HFF-Myc (cell line): ENCODE measurements around the gene ARID5A.
A peak's percentile ranks its signal among the peaks of the same experiment; 100 is the strongest.

ENCODE experiments used
- DNase-seq: peaks from one replicate; pipeline ENCODE4 v3.0.0-alpha.2; 2011; ENCODE audit warnings: low read depth; ENCODE audit errors: extremely low read depth
- H3K4me3 ChIP-seq: replicated peaks from 2 replicates; pipeline ENCODE4 v1.5.1; 2011; ENCODE audit warnings: low read depth, mild to moderate bottlenecking, control low read depth, low read length
- CTCF ChIP-seq: IDR thresholded peaks from 2 replicates; pipeline ENCODE4 v1.5.1; 2012; ENCODE audit warnings: mild to moderate bottlenecking, low read depth, low read length, control low read depth; ENCODE audit errors: missing control alignments

The ARID5A gene

GRCh38 chr2:96536445-96537065, at the start of gene ARID5A:
Gene ARID5A (plus strand): TSS chr2:96536752. CDS start chr2:96536827, 75 bp downstream.
- no peak for DNase-seq
- H3K4me3 ChIP-seq = peak within 1 kb of the TSS; percentile 76
- peak; percentile 19 for TF ChIP-seq CTCF

GRCh38 chr2:96489261-96489660, 47.3 kb upstream of the ARID5A start:
- no peak for TF ChIP-seq CTCF
- H3K4me3 ChIP-seq = no peak overlapping the region
- no peak for DNase-seq

GRCh38 chr2:96489663-96490062, 46.9 kb upstream of the ARID5A start:
- DNase-seq = no peak
- H3K4me3 ChIP-seq = no peak overlapping the region
- no peak for TF ChIP-seq CTCF

- no peak for DNase-seq
- no peak for TF ChIP-seq CTCF
- H3K4me3 ChIP-seq = no peak overlapping the region
These were observed 44.6 kb upstream of the ARID5A start for GRCh38 chr2:96491860-96492497.

- no peak overlapping the region for H3K4me3 ChIP-seq
- DNase-seq = no peak
- no peak for TF ChIP-seq CTCF
These were observed 43.5 kb upstream of the ARID5A start for GRCh38 chr2:96493072-96493471.

- no peak for DNase-seq
- TF ChIP-seq CTCF = no peak
- no peak overlapping the region for H3K4me3 ChIP-seq
These were observed 42.4 kb upstream of the ARID5A start for GRCh38 chr2:96494188-96494587.
